OCI-LY7 (cell line): ENCODE results near the gene DOC2A. TPM values are rescaled to one million over a fixed set of nuclear protein-coding genes. Genes with fewer than 3 reads are reported as not detected.
A peak's percentile ranks its signal among the peaks of the same experiment; 100 is the strongest.

ENCODE experiments used
- BruUV-seq: library from RNA; stranded (reverse); fragments of 400-500 nt; replicated peaks from 2 replicates; lab custom pipeline; 2021; lab: Mats Ljungman, UMichigan
- CTCF ChIA-PET: fragments of 300-600 bp; sonication (Branson Sonifier 250); formaldehyde crosslinking; loops from one replicate; lab custom pipeline; 2022; ENCODE audit warnings: antibody characterized with exemption; ENCODE audit not compliant: unreplicated experiment; lab: Charles Lee
- POLR2A ChIA-PET: fragments of 300-600 bp; sonication (Branson Sonifier 250); formaldehyde crosslinking; loops from one replicate; lab custom pipeline; 2022; ENCODE audit warnings: antibody characterized with exemption; lab: Charles Lee
- DNase-seq: peaks from one replicate; pipeline ENCODE4 v3.0.0-alpha.2; 2015; ENCODE audit warnings: low spot score
- H2AFZ ChIP-seq: fragments of 200-600 bp; sonication (generic), shearing (Covaris generic); 2 replicates; pipeline ENCODE4 v1.6.1; 2014; ENCODE audit warnings: mild to moderate bottlenecking, antibody characterized with exemption, low read length, moderate library complexity
- H3K27ac ChIP-seq: fragments of 200-600 bp; sonication (generic); 2 replicates; pipeline ENCODE4 v1.5.1; 2014; ENCODE audit warnings: mixed run types, low read depth, mild to moderate bottlenecking, moderate library complexity, low read length, inconsistent platforms; ENCODE audit not compliant: poor library complexity, severe bottlenecking
- H3K36me3 ChIP-seq: fragments of 200-600 bp; sonication (generic); 2 replicates; pipeline ENCODE4 v1.6.1; 2014; ENCODE audit warnings: mild to moderate bottlenecking, antibody characterized with exemption, low read length, moderate library complexity, mixed read lengths; ENCODE audit not compliant: insufficient read depth
- H3K4me1 ChIP-seq: fragments of 200-600 bp; sonication (generic); 2 replicates; pipeline ENCODE4 v1.5.1; 2014; ENCODE audit warnings: mild to moderate bottlenecking, low read length; ENCODE audit not compliant: insufficient read depth, poor library complexity, severe bottlenecking
- H3K4me2 ChIP-seq: fragments of 200-600 bp; sonication (generic); 2 replicates; pipeline ENCODE4 v1.6.1; 2014; ENCODE audit warnings: mild to moderate bottlenecking, low read length
- H3K4me3 ChIP-seq: fragments of 200-600 bp; sonication (generic); 2 replicates; pipeline ENCODE4 v1.5.1; 2014; ENCODE audit warnings: mild to moderate bottlenecking, low read depth, low read length; ENCODE audit not compliant: poor library complexity, severe bottlenecking
- H3K79me2 ChIP-seq: fragments of 200-600 bp; sonication (generic); 2 replicates; pipeline ENCODE4 v1.6.1; 2016; ENCODE audit warnings: low read depth, mild to moderate bottlenecking, low read length, moderate library complexity, mixed read lengths; ENCODE audit not compliant: insufficient read depth
- H3K9me2 ChIP-seq: fragments of 200-600 bp; sonication (generic); 2 replicates; pipeline ENCODE4 v1.6.1; 2016; ENCODE audit warnings: mild to moderate bottlenecking, low read length, mixed read lengths; ENCODE audit not compliant: insufficient read depth
- H3K9me3 ChIP-seq: fragments of 200-600 bp; sonication (generic); 2 replicates; pipeline ENCODE4 v1.6.1; 2014; ENCODE audit warnings: mild to moderate bottlenecking, mixed run types, low read length, mixed read lengths
- H4K20me1 ChIP-seq: fragments of 200-600 bp; sonication (generic); 2 replicates; pipeline ENCODE4 v1.6.1; 2014; ENCODE audit warnings: mild to moderate bottlenecking, antibody characterized with exemption, low read length, moderate library complexity, mixed read lengths; ENCODE audit not compliant: insufficient read depth
- CTCF ChIP-seq: fragments of 200-600 bp; sonication (generic); conservative IDR thresholded peaks from 2 replicates; pipeline ENCODE4 v1.5.1; 2014; ENCODE audit warnings: mild to moderate bottlenecking, antibody characterized with exemption, low read length, moderate library complexity, mixed read lengths
- EZH2phosphoT487 ChIP-seq: fragments of 200-600 bp; sonication (generic); IDR thresholded peaks from 2 replicates; pipeline ENCODE4 v1.6.1; 2018; ENCODE audit warnings: low read depth, borderline replicate concordance, mild to moderate bottlenecking, mixed run types, antibody characterized with exemption, low read length, moderate library complexity, mixed read lengths
- intact Hi-C: fragments of 100-400 bp; cut with micrococcal nuclease; formaldehyde crosslinking; loops from one replicate; pipeline ENCODE4 v1.10.0; 2022; ENCODE audit not compliant: unreplicated experiment
- total RNA-seq, 2 experiments: library from RNA; depleted of rRNA in 1 of 2; stranded (reverse); fragments of >200 nt in 1 of 2; shearing (Covaris generic) in 1 of 2; gene quantifications; 2 replicates each; pipeline ENCODE4 v1.2.3, GENCODE V29; 2014 to 2022

The DOC2A gene
- total RNA-seq, 2 experiments from 2014 or later = 0.91 TPM; not detected in 1

- intact Hi-C loops = no loop called here
- Histone ChIP-seq H2AFZ (no peak overlapping the region), H3K9me3 (no peaks in the 10 kb centered on the region), H3K27ac (no peak overlapping the region), H4K20me1 (no peaks in the 10 kb centered on the region), H3K9me2 (no peaks in the 10 kb centered on the region), H3K79me2 (no peaks in the 10 kb centered on the region), H3K36me3 (peaks cover 15% of the 10 kb centered on the region; the same call in 1 of the 2 replicates), H3K4me3 (no peak overlapping the region), H3K4me2 (no peak overlapping the region), H3K4me1 (no peaks in the 10 kb centered on the region)
- BruUV-seq = no TSS peak
- CTCF ChIA-PET = no interaction called here
- DNase-seq = peak; percentile 59
- TF ChIP-seq EZH2phosphoT487 (no peak), CTCF (peak; percentile 82)
- POLR2A ChIA-PET = interaction anchor here (0.7 to 1.4 kb wide), 2 partner anchors 29 to 79 kb away, joined by 3 read pairs; partner anchors contain the start of gene KCTD13
Measured at GRCh38 chr16:30005341-30006094, 5.3 kb downstream of the DOC2A start.

- Histone ChIP-seq H3K4me2 (no peak overlapping the region), H3K9me2 (no peaks in the 10 kb centered on the region), H3K9me3 (no peaks in the 10 kb centered on the region), H4K20me1 (no peaks in the 10 kb centered on the region), H3K27ac (no peak overlapping the region), H3K36me3 (peaks cover 15% of the 10 kb centered on the region; the same call in 1 of the 2 replicates), H3K4me1 (no peaks in the 10 kb centered on the region), H3K4me3 (no peak overlapping the region), H3K79me2 (no peaks in the 10 kb centered on the region), H2AFZ (no peak overlapping the region)
- ChIA-PET CTCF (no interaction called here), POLR2A (interaction anchor here (1.4 kb wide), 1 partner anchor 79 kb away, joined by 3 read pairs; the partner anchor contains the start of gene KCTD13)
- TF ChIP-seq CTCF = no peak
- TF ChIP-seq EZH2phosphoT487 = no peak
- no peak for DNase-seq
- no TSS peak for BruUV-seq
- intact Hi-C loops = no loop called here
Measured at GRCh38 chr16:30004811-30005242, 6.0 kb downstream of the DOC2A start.

- no peak overlapping the region for H3K4me3 ChIP-seq
- no TSS peak for BruUV-seq
- no peak for DNase-seq
- H3K27ac ChIP-seq = no peak overlapping the region
- intact Hi-C loops = no loop called here
- no peak for TF ChIP-seq EZH2phosphoT487
- TF ChIP-seq CTCF = no peak
- no peak overlapping the region for H3K4me2 ChIP-seq
- H3K36me3 ChIP-seq = peaks cover 15% of the 10 kb centered on the region; the same call in 1 of the 2 replicates
- no peaks in the 10 kb centered on the region for H3K9me2 ChIP-seq
- no peaks in the 10 kb centered on the region for H3K9me3 ChIP-seq
- no peaks in the 10 kb centered on the region for H3K79me2 ChIP-seq
- H3K4me1 ChIP-seq = no peaks in the 10 kb centered on the region
- no peaks in the 10 kb centered on the region for H4K20me1 ChIP-seq
- no peak overlapping the region for H2AFZ ChIP-seq
- ChIA-PET POLR2A (interaction anchor here (1.4 kb wide), 1 partner anchor 78 kb away, joined by 3 read pairs; the partner anchor contains the start of gene KCTD13), CTCF (no interaction called here)
Measured at GRCh38 chr16:30004424-30004776, 6.4 kb downstream of the DOC2A start.
